GM18907 (cell line): Measurements from ENCODE around the gene LRRC56.

Source experiments
- ATAC-seq: cut with Tn5 transposase; IDR thresholded peaks from one replicate; pipeline ENCODE4 v1.9.1; 2021; ENCODE audit warnings: mild to moderate bottlenecking, moderate library complexity; ENCODE audit not compliant: unreplicated experiment

Gene LRRC56

GRCh38 chr11:556662-557256 is 19.4 kb downstream of the LRRC56 start:
- ATAC-seq, result no peak

GRCh38 chr11:557328-558132 is 20.2 kb downstream of the LRRC56 start:
- ATAC-seq, result no peak

DNA sequence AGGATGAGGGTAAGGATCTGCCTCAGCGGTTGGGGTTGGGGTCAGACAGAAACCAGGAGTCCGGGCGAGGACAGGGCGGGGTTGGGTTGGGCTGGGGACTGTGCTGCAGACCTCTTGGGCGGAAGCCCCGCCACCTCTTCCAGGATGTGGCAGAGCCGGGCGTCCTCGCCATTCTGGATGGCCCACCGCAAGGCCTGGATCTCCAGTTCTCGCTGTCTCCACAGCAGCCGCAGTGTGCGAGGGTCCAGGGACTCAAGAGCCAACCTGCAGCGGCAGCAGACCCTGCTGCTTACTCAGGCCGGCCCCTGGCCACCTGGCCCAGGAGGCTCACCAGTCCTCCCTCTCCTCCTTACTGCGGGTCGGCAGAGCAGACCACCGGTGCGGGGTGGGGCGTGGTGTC is 21.2 kb downstream of the LRRC56 start:
- no peak for ATAC-seq

- ATAC-seq, result no peak
Observed at GRCh38 chr11:559020-559620, 21.8 kb downstream of the LRRC56 start.

GRCh38 chr11:559712-560304 is 22.5 kb downstream of the LRRC56 start:
- ATAC-seq, result no peak

GRCh38 chr11:560305-561147 is 23.2 kb downstream of the LRRC56 start, which contains the start of the genes LMNTD2 and RASSF7:
Gene LMNTD2, minus strand, starts transcription at chr11:560738. Its CDS starts 22 bp downstream, at chr11:560716.
Gene RASSF7, plus strand, starts transcription at chr11:560970. Its CDS starts 799 bp downstream, at chr11:561769.
- peak; percentile 59 for ATAC-seq

DNA sequence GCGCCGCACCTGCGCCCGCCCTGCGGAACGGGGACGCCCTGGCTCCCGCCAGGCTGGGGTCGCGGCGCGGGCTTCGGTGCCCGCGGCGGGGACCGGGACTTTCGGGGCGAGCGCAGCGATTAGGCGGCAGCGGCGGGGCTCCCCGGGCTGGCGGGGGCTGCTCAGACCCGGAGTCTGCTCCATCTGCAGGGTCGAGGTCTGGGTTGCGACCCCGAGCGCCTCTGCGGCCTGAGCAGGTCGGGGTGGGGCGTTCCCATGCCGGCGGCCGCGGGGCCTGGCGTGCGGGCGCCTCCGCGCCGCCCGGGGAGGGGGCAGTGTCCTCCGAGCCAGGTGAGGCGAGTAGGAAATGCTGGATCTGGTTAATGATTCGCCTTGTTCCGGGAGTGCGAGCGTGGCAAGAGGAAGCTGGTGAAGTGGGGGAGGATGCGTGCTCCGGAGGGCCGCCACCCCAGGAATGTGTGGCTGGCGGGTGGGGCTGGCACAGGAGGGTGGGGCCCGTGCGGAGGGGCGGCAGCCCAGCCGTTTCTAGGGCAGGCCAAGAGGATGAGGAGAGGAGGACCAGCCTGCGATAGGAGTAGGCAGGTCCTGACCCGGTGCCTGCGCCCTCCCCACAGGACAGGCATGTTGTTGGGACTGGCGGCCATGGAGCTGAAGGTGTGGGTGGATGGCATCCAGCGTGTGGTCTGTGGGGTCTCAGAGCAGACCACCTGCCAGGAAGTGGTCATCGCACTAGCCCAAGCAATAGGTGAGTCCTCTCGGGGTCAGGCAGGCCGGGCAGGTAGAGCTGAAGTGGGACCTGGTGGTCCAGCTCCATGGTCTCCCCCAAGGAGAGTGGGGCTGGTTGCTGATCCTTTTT is 24.0 kb downstream of the LRRC56 start:
- ATAC-seq, result peak; percentile 26

DNA sequence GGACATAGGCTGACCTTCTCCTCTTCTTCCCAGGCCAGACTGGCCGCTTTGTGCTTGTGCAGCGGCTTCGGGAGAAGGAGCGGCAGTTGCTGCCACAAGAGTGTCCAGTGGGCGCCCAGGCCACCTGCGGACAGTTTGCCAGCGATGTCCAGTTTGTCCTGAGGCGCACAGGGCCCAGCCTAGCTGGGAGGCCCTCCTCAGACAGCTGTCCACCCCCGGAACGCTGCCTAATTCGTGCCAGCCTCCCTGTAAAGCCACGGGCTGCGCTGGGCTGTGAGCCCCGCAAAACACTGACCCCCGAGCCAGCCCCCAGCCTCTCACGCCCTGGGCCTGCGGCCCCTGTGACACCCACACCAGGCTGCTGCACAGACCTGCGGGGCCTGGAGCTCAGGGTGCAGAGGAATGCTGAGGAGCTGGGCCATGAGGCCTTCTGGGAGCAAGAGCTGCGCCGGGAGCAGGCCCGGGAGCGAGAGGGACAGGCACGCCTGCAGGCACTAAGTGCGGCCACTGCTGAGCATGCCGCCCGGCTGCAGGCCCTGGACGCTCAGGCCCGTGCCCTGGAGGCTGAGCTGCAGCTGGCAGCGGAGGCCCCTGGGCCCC is 24.8 kb downstream of the LRRC56 start:
- ATAC-seq, result no peak

GRCh38 chr11:563066-563811 is 25.9 kb downstream of the LRRC56 start:
- ATAC-seq, result no peak

DNA sequence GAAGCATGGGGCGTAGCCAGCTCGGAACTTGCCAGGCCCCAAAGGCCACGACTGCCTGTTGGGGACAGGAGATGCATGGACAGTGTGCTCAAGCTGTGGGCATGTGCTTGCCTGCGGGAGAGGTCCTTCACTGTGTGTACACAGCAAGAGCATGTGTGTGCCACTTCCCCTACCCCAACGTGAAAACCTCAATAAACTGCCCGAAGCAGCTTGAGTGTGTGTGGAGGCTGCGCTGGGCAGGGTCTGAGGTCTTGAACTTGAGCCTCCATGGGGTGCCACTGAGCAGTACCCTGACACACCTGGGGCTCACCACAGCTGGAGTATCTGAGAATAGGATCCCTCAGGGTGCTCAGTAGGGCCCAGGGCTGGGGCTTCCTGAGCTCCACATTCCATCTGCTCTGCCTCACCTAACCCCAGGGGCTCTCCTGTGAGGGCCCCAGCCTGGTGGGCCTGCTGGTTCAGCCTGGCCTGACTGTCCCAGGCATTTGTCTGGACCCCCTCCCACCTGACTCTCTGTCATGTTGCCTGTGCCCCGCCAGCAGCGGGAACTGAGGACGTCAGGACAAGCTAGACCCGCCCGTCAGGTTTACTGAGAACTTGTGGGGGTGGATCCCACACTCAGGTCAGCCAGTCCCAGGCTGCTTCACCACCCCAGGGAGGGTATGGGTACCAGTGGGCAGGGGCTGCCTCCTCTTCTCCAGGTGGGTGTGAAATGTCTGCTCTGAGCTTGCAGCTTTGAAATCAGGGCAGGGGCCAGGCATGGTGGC is 26.7 kb downstream of the LRRC56 start:
- no peak for ATAC-seq

- ATAC-seq, result no peak
Observed at GRCh38 chr11:565921-566509, 28.7 kb downstream of the LRRC56 start.

DNA sequence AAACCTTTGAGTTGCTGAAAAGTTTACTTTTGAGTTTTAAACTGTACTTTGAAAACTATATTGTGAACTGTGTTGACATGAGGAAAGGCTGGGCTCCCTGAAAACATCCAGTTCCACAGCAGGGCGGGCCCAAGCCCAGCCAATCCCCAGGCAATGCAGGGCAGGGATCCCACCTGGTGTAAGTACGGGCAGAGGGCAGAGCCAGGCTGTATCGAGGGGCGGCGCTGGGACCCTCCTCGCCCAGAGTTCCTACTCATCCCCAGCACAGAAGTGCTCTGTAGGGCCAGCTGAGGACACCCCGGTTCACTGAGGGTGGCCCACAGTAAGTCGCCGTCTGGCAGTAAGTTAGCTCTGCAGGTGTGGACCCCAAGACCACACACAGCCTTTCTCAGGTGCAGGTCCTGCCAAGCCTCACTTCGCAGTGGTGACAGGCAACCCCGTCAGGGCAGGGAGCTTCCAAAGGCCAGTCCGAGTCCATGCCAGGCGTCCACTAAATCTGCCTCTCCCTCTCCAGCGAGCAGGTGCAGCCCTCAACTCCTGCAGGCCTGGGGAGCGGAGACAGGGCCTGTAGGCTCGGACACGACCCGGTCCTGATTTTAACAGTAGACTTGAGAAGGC is 29.8 kb downstream of the LRRC56 start:
- ATAC-seq, result no peak

DNA sequence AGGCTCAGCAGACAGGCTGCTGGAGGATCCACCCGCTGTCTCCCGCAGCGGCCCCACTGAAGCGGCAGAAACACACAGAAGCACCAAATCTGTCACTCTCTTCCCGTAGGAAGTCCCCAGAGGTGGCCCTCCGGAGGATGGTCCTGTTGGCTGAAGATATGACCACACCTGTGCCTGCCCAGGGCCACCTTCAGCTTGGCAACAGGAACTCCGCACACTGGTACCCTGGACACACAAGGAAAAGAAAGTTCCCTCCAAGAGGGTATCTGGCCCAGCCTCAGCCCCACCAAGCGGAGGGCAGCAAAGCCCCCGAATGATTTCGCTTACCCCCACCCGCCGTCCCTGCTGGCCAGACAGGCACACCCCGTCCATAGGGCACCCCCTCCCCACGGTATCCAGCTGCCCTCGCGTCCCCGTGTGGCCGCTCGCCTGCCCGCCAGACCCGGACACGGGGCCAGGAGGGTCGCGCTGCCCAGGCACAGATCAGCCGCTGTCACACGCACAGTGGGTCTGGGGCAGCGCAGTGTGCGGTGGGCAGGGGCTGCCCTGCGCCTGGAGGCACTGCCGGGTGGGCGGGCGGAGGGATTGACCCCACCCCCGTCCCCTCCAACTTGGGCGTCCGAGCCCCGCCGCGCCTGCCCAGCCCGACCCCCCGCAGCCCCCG is 30.4 kb downstream of the LRRC56 start:
- ATAC-seq, result peak; percentile 3

DNA sequence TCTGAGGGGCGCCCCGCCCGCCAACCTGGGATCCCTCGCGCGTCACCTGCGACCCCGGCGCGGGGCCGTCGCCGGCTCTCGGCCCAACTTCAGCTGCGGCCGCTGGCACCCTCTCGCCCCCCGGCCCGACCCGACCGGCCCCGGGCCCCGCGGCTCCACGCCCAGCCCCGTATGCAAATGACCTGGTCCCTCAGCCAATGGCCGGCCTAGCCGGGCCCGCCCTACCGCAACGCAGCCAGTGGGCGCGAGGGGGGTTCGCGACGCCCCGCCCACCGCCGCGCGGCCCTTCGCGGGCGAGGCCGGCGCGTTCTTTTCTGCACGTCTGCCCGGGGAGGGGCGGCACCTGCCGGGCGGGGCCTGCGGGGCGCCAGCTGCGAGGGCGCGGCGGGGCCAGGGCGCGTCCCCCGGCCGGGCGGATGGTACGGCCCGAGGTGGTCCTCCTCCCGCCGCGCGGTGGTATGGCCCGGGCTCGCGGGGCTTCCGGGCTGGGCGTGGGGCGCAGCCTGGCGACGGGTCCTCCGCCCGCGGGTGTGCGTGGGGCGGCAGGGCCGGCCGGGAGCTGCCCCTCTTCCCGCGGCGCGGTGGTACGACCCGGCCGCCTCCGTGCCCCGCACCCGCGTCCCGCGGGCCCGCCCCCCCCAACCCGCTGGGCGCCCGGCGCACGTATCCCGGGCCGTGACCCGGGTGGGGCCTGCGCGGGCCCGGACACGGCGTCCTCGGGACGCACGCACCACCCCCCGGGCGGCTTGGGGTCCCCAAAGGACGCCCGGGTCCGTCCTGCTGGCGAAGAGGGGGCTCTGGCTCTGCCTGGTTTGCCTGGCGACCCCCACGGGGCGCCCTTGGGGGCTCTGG is 31.2 kb downstream of the LRRC56 start:
- peak; percentile 82 for ATAC-seq

DNA sequence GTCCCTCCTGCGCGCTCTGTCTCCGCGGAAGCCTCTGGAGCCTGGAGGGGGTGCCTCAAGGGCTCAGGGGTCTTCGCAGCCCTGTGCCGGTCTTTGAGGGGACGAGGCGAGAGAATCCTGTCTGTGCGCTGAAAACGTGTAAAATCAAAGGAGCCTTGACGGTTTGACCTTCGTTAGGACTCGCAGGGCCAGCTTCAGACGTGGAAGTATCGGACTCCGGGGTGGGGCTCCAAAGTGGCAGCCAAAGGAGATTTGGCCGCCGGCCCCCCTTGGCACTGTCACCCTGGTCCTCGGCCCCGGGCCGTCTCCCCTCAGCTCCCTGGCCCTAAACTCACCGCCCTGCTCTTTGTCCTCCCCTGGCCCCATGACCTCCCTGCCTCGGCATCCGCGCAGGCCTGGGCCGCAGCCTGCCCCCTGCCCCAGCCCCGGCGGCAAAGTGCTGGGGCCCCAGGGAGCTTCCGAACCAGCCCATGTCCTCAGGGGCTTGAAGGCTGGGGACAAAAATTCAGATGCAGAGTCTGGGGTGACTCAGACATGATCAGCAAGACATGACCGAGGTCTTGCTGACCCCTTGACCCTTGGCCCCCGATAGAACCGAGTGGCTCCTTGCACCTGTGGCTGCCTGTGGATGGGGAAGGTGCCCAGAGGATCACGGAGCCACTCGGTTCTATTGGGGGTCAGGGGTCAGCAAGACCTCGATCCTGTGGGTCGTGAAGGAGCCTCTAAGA is 32.0 kb downstream of the LRRC56 start:
- no peak for ATAC-seq
